22Rv1 (cell line): ENCODE measurements around the gene RFX4.

Experiments used
- ZFX ChIP-seq: fragments of 450-650 bp; IDR thresholded peaks from 2 replicates; pipeline ENCODE4 v1.6.1; 2017; ENCODE audit warnings: antibody characterized with exemption, borderline replicate concordance
- TF ChIP-seq, protein P1 (sequence below): fragments of 450-650 bp; IDR thresholded peaks from 2 replicates; pipeline ENCODE4 v1.5.1; 2017; ENCODE audit warnings: mild to moderate bottlenecking

DNA sequence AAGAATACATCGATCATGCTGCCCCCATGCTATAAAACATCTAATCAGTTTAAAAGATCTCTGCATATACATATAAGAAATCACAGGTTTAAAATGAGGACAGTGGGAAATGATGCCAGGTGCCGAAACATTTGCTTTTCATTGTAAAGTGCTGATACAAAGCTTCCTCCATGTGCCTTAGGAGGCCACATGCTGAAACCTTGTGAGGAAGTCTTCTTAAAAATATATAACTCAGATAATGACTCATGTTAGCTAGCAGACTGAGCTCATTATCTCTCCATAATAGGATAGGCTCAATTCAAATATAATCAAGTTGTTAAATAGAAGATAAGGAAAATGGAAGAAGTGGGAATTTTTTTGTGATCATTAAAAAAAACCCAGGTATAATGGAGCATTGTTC, 65.9 kb downstream of the RFX4 start:
- TF ChIP-seq, protein P1, sequence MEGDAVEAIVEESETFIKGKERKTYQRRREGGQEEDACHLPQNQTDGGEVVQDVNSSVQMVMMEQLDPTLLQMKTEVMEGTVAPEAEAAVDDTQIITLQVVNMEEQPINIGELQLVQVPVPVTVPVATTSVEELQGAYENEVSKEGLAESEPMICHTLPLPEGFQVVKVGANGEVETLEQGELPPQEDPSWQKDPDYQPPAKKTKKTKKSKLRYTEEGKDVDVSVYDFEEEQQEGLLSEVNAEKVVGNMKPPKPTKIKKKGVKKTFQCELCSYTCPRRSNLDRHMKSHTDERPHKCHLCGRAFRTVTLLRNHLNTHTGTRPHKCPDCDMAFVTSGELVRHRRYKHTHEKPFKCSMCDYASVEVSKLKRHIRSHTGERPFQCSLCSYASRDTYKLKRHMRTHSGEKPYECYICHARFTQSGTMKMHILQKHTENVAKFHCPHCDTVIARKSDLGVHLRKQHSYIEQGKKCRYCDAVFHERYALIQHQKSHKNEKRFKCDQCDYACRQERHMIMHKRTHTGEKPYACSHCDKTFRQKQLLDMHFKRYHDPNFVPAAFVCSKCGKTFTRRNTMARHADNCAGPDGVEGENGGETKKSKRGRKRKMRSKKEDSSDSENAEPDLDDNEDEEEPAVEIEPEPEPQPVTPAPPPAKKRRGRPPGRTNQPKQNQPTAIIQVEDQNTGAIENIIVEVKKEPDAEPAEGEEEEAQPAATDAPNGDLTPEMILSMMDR: no peak
- no peak for TF ChIP-seq ZFX
